Measurements from ENCODE around the gene CIAO3. TPM values are rescaled to one million over a fixed set of nuclear protein-coding genes. Genes with fewer than 3 reads are reported as not detected.

The CIAO3 gene
- total RNA-seq, 2 experiments from 2014 or later = 33.3 to 38.2 TPM

GRCh38 chr16:727291-727977, 13.4 kb downstream of the CIAO3 start:
- Histone ChIP-seq H3K36me3 (ENCODE audit: insufficient read depth, low read length) (peaks cover 3% of the 10 kb centered on the region), H3K27ac (ENCODE audit: low read depth in 1 of 2, low read length in 2 of 2) (no peak overlapping the region), H3K9me3 (ENCODE audit: control insufficient read depth in 1 of 2, insufficient read depth in 1 of 2, low read length in 2 of 2) (no peaks in the 10 kb centered on the region), H3K4me3 (ENCODE audit: low read length) (peak overlapping the region; percentile 68), H3K4me1 (ENCODE audit: insufficient read depth, low read length) (peaks cover 31% of the 10 kb centered on the region), H3K27me3 (ENCODE audit: control insufficient read depth in 1 of 2, insufficient read depth in 2 of 2, low read length in 2 of 2) (no peaks in the 10 kb centered on the region)
- DNase-seq (peak in 5 of 14 experiments; percentile 30 to 59 (median 46)), ATAC-seq (ENCODE audit: poor library complexity) (peak; percentile 19)
- Mint-ChIP-seq H3K4me3 (no peak overlapping the region), H3K4me1 (ENCODE audit: low read depth) (no peaks in the 10 kb centered on the region), H3K27ac (no peak overlapping the region), H3K9me3 (no peaks in the 10 kb centered on the region), H3K27me3 (no peaks in the 10 kb centered on the region), H3K36me3 (ENCODE audit: low read depth) (no peaks in the 10 kb centered on the region)
- ChIA-PET CTCF (no interaction called here), POLR2A (interaction anchor here (0.8 to 5.0 kb wide), 7 partner anchors 9 to 91 kb away, joined by 3 to 30 read pairs (median 5); partner anchors contain the start of genes CHTF18, METRN, METTL26 and RPUSD1)
- TF ChIP-seq CTCF (IDR thresholded peaks at IDR 0.05) = no peak
- intact Hi-C loops (cut with DNase I, micrococcal nuclease) = no loop called here

GRCh38 chr16:726438-727290, 14.1 kb downstream of the CIAO3 start, which contains the start of the genes CCDC78 and HAGHL:
TSS of gene CCDC78 (minus strand) at chr16:726443. CDS start at chr16:726367, 76 bp downstream.
TSS of gene HAGHL (plus strand) at chr16:727106. CDS start at chr16:727510, 404 bp downstream.
- Histone ChIP-seq H3K36me3 (ENCODE audit: insufficient read depth, low read length) (no peaks in the 10 kb centered on the region), H3K4me3 (ENCODE audit: low read length) (peak within 1 kb of the TSS; percentile 68), H3K27ac (ENCODE audit: low read depth in 1 of 2, low read length in 2 of 2) (no peak within 1 kb of the TSS), H3K9me3 (ENCODE audit: control insufficient read depth in 1 of 2, insufficient read depth in 1 of 2, low read length in 2 of 2) (peaks cover 0 to 6% of the 10 kb centered on the region in 2 experiments), H3K4me1 (ENCODE audit: insufficient read depth, low read length) (peaks cover 38% of the 10 kb centered on the region), H3K27me3 (ENCODE audit: control insufficient read depth in 1 of 2, insufficient read depth in 2 of 2, low read length in 2 of 2) (no peaks in the 10 kb centered on the region)
- H3K27ac Mint-ChIP-seq = no peak within 1 kb of the TSS
- no peaks in the 10 kb centered on the region for H3K36me3 Mint-ChIP-seq (ENCODE audit: low read depth)
- no peak for TF ChIP-seq CTCF (IDR thresholded peaks at IDR 0.05)
- H3K9me3 Mint-ChIP-seq = no peaks in the 10 kb centered on the region
- DNase-seq = peak in 12 of 14 experiments; percentile 41 to 81 (median 56)
- H3K4me1 Mint-ChIP-seq (ENCODE audit: low read depth) = no peaks in the 10 kb centered on the region
- ChIA-PET CTCF (no interaction called here), POLR2A (interaction anchor here (0.9 to 5.0 kb wide), 6 partner anchors 11 to 80 kb away, joined by 3 to 30 read pairs (median 8); partner anchors contain the start of genes CHTF18, CIAO3, METRN and RPUSD1)
- peak; percentile 19 for ATAC-seq (ENCODE audit: poor library complexity)
- H3K4me3 Mint-ChIP-seq = peak within 1 kb of the TSS; percentile 76
- no peaks in the 10 kb centered on the region for H3K27me3 Mint-ChIP-seq
- intact Hi-C loops (cut with DNase I, micrococcal nuclease) = no loop called here

- Histone ChIP-seq H3K27me3 (ENCODE audit: control insufficient read depth in 1 of 2, insufficient read depth in 2 of 2, low read length in 2 of 2) (no peaks in the 10 kb centered on the region), H3K36me3 (ENCODE audit: insufficient read depth, low read length) (no peaks in the 10 kb centered on the region), H3K27ac (ENCODE audit: low read depth in 1 of 2, low read length in 2 of 2) (no peak overlapping the region), H3K9me3 (ENCODE audit: control insufficient read depth in 1 of 2, insufficient read depth in 1 of 2, low read length in 2 of 2) (peaks cover 0 to 8% of the 10 kb centered on the region in 2 experiments), H3K4me1 (ENCODE audit: insufficient read depth, low read length) (peaks cover 42% of the 10 kb centered on the region), H3K4me3 (ENCODE audit: low read length) (no peak overlapping the region)
- Mint-ChIP-seq H3K27ac (no peak overlapping the region), H3K9me3 (no peaks in the 10 kb centered on the region), H3K4me3 (peak overlapping the region; percentile 76), H3K36me3 (ENCODE audit: low read depth) (no peaks in the 10 kb centered on the region), H3K4me1 (ENCODE audit: low read depth) (no peaks in the 10 kb centered on the region), H3K27me3 (no peaks in the 10 kb centered on the region)
- POLR2A ChIA-PET = interaction anchor here (0.9 to 5.0 kb wide), 5 partner anchors 10 to 81 kb away, joined by 3 to 30 read pairs (median 3); partner anchors contain the start of genes CHTF18, CIAO3, METRN and RPUSD1
- no peak for ATAC-seq (ENCODE audit: poor library complexity)
- no peak for DNase-seq
- intact Hi-C loops (cut with DNase I, micrococcal nuclease) = no loop called here
- TF ChIP-seq CTCF (IDR thresholded peaks at IDR 0.05) = no peak
- CTCF ChIA-PET = no interaction called here
These were observed 14.7 kb downstream of the CIAO3 start for GRCh38 chr16:726188-726437.
